Peyer's patch (tissue), 4 donors: Measurements from ENCODE around the gene GBE1. TPM values are rescaled to one million over a fixed set of nuclear protein-coding genes. Genes with fewer than 3 reads are reported as not detected.

ENCODE experiments used
- DNase-seq, 3 donors: peaks; one replicate each; pipeline ENCODE4 v3.0.0-alpha.2; 2017 to 2019
- H3K27ac ChIP-seq, 4 donors: fragments of 200-600 bp; sonication (generic); one replicate each; pipeline ENCODE4 v1.5.1; 2016 to 2019
- H3K27me3 ChIP-seq, 2 donors: fragments of 200-600 bp; sonication (generic); one replicate each; pipeline ENCODE4 v1.5.1; 2019
- H3K36me3 ChIP-seq, 3 donors: fragments of 200-600 bp; sonication (generic); one replicate each; pipeline ENCODE4 v1.5.1; 2016 to 2019
- H3K4me1 ChIP-seq, 4 donors: fragments of 200-600 bp; sonication (generic); one replicate each; pipeline ENCODE4 v1.5.1; 2016 to 2019
- H3K4me3 ChIP-seq, 4 donors: fragments of 200-600 bp; sonication (generic); 1 replicate in 3 of 4; 2 replicates in 1 of 4; pipeline ENCODE4 v1.5.1; 2016 to 2019; ENCODE audit warnings: mild to moderate bottlenecking in 1 of 4
- H3K9me3 ChIP-seq, 4 donors: fragments of 200-600 bp; sonication (generic); one replicate each; pipeline ENCODE4 v1.5.1; 2016 to 2019; ENCODE audit warnings: mild to moderate bottlenecking in 1 of 4
- POLR2A ChIP-seq, 2 donors: fragments of 450-650 bp; IDR thresholded peaks; one replicate each; pipeline ENCODE4 v1.5.1; 2017; ENCODE audit warnings: antibody characterized with exemption in 2 of 2, mild to moderate bottlenecking in 2 of 2, moderate library complexity in 2 of 2
- total RNA-seq, 4 donors: library from RNA; depleted of rRNA; stranded (reverse); fragments of >200 nt; gene quantifications; one replicate each; pipeline ENCODE4 v1.1.0, GENCODE V29; 2016
- TF ChIP-seq, protein P1 (sequence below), 6 experiments: fragments of 450-650 bp in 4 of 6; fragments of 200-600 bp in 2 of 6; sonication (generic) in 1 of 6; IDR thresholded peaks; one replicate each; pipeline ENCODE4 v1.5.1; 2017 to 2019; ENCODE audit warnings: antibody characterized with exemption in 6 of 6, mild to moderate bottlenecking in 3 of 6, moderate library complexity in 1 of 6

GBE1 gene
- total RNA-seq, 4 donors from 2014 or later: 15.5 to 31.4 (median 20.0) TPM

DNA sequence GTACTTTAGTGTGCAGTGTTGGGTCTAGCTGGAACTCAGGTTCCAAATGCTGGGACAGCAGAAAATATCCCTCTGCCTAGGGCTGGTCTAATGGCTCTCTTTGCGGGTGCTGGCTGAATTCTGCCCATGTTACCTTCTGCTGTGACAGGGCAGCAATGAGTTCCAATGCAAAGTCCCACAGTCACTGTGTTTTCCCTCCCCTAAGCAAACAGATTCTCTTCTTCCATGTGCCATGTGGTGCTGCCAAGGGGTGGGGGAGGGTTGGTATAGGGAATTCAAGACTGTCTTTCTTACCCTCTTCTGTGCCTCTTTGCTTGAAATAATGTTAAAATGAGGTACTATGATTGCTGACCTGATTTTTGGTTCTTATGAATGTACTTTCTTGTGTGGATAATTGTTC, 229.6 kb downstream of the GBE1 start:
- H3K9me3 ChIP-seq: no peaks in the 10 kb centered on the region
- no peak for TF ChIP-seq POLR2A (IDR thresholded peaks at IDR 0.05)
- TF ChIP-seq, protein P1, sequence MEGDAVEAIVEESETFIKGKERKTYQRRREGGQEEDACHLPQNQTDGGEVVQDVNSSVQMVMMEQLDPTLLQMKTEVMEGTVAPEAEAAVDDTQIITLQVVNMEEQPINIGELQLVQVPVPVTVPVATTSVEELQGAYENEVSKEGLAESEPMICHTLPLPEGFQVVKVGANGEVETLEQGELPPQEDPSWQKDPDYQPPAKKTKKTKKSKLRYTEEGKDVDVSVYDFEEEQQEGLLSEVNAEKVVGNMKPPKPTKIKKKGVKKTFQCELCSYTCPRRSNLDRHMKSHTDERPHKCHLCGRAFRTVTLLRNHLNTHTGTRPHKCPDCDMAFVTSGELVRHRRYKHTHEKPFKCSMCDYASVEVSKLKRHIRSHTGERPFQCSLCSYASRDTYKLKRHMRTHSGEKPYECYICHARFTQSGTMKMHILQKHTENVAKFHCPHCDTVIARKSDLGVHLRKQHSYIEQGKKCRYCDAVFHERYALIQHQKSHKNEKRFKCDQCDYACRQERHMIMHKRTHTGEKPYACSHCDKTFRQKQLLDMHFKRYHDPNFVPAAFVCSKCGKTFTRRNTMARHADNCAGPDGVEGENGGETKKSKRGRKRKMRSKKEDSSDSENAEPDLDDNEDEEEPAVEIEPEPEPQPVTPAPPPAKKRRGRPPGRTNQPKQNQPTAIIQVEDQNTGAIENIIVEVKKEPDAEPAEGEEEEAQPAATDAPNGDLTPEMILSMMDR (IDR thresholded peaks at IDR 0.05): no peak
- peaks cover 0 to 10% (median 0%) of the 10 kb centered on the region in 3 donors for H3K36me3 ChIP-seq
- H3K4me3 ChIP-seq: no peak overlapping the region
- no peaks in the 10 kb centered on the region for H3K27me3 ChIP-seq
- H3K4me1 ChIP-seq: no peaks in the 10 kb centered on the region
- no peak overlapping the region for H3K27ac ChIP-seq
- DNase-seq: no peak

- H3K9me3 ChIP-seq: no peaks in the 10 kb centered on the region
- no peaks in the 10 kb centered on the region for H3K4me1 ChIP-seq
- no peak for DNase-seq
- H3K36me3 ChIP-seq: peaks cover 0 to 10% (median 0%) of the 10 kb centered on the region in 3 donors
- H3K27ac ChIP-seq: no peak overlapping the region
- H3K4me3 ChIP-seq: no peak overlapping the region
- no peaks in the 10 kb centered on the region for H3K27me3 ChIP-seq
- TF ChIP-seq POLR2A (IDR thresholded peaks at IDR 0.05): no peak
- TF ChIP-seq, protein P1 (IDR thresholded peaks at IDR 0.05): no peak
Observed at GRCh38 chr3:81531263-81531662, 230.2 kb downstream of the GBE1 start.

- DNase-seq: no peak
Observed at GRCh38 chr3:81530180-81530939, 231.1 kb downstream of the GBE1 start.

DNA sequence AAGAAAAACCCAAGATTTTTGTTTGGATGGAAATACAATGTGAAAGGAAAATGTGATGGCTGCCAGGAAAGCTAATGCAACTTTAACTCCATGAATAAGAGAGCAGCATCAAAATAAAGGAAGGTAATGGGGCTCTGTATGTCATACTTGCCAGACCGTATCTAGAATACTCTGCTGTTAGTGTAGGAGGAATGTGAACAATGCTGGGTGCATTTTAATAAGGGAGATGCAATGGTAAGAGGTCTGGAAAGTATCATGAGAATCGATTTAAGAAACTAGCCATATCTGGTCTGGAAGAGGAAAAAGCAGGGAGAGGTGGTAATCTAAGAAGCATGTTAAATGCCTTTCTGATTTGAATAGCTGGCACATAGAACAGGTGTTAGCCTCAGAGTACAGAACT, 239.6 kb downstream of the GBE1 start:
- H3K9me3 ChIP-seq: no peaks in the 10 kb centered on the region
- TF ChIP-seq POLR2A (IDR thresholded peaks at IDR 0.05): no peak
- TF ChIP-seq, protein P1 (IDR thresholded peaks at IDR 0.05): no peak
- no peaks in the 10 kb centered on the region for H3K4me1 ChIP-seq
- H3K27me3 ChIP-seq: no peaks in the 10 kb centered on the region
- no peak overlapping the region for H3K27ac ChIP-seq
- H3K4me3 ChIP-seq: no peak overlapping the region
- H3K36me3 ChIP-seq: no peaks in the 10 kb centered on the region
- DNase-seq: no peak

More at GRCh38 chr3:81530180-81530939, 231.1 kb downstream of the GBE1 start:
- Histone ChIP-seq H3K36me3 (peaks cover 0 to 10% (median 0%) of the 10 kb centered on the region in 3 donors), H3K4me3 (no peak overlapping the region), H3K4me1 (no peaks in the 10 kb centered on the region), H3K27me3 (no peaks in the 10 kb centered on the region), H3K9me3 (no peaks in the 10 kb centered on the region), H3K27ac (no peak overlapping the region)
- TF ChIP-seq, protein P1 (IDR thresholded peaks at IDR 0.05): no peak
- no peak for TF ChIP-seq POLR2A (IDR thresholded peaks at IDR 0.05)

GRCh38 chr3:81518945-81519344, 242.5 kb downstream of the GBE1 start:
- no peak for DNase-seq
- Histone ChIP-seq H3K4me1 (no peaks in the 10 kb centered on the region), H3K36me3 (no peaks in the 10 kb centered on the region), H3K27me3 (no peaks in the 10 kb centered on the region), H3K4me3 (no peak overlapping the region), H3K9me3 (no peaks in the 10 kb centered on the region), H3K27ac (no peak overlapping the region)
- no peak for TF ChIP-seq POLR2A (IDR thresholded peaks at IDR 0.05)
- TF ChIP-seq, protein P1 (IDR thresholded peaks at IDR 0.05): no peak
